HepG2 (cell line): ENCODE measurements around the gene MILR1. TPM values are rescaled to one million over a fixed set of nuclear protein-coding genes. Genes with fewer than 3 reads are reported as not detected.
"Not testable (repeated sequence)": the region's sequence is repeated elsewhere in the genome, so short reads cannot be mapped to it uniquely, and the experiment has no call there.

Source experiments
- ATAC-seq: fragments of 200-7000 bp; cut with Tn5 transposase; 3 replicates; pipeline ENCODE4 v1.9.1; 2020; ENCODE audit warnings: mild to moderate bottlenecking, moderate library complexity
- BruUV-seq: library from RNA; stranded (reverse); fragments of 400-500 nt; replicated peaks from 2 replicates; lab custom pipeline; 2021; lab: Mats Ljungman, UMichigan
- CTCF ChIA-PET: fragments of 300-600 bp; formaldehyde crosslinking; extraction: SDS; loops from one replicate; lab custom pipeline; 2021; ENCODE audit warnings: low total read pairs, inconsistent platforms, low intra/inter-chr PET ratio; lab: Yijun Ruan, JAX
- POLR2A ChIA-PET: fragments of 350-600 bp; sonication (Branson Sonifier 250); formaldehyde crosslinking; loops from one replicate; lab custom pipeline; 2020; ENCODE audit warnings: antibody characterized with exemption, inconsistent platforms; lab: Yijun Ruan, JAX
- DNase-seq: peaks from one replicate; pipeline ENCODE4 v3.0.0-alpha.2; 2015; ENCODE audit warnings: low spot score
- FAIRE-seq: peaks from 3 replicates; lab custom pipeline; 2011; peaks lifted over from hg19 to GRCh38; lab: Jason Lieb, UNC
- H2AFZ ChIP-seq: one replicate; pipeline ENCODE4 v1.6.1; 2011; ENCODE audit warnings: low read length, inconsistent platforms
- H3K27ac ChIP-seq: fragments of 300-600 bp; 3 replicates; pipeline ENCODE4 v1.8.0; 2011; ENCODE audit warnings: mixed run types, mild to moderate bottlenecking, mixed read lengths, low read length, inconsistent platforms; ENCODE audit not compliant: insufficient read depth; ENCODE audit errors: extremely low read length
- H3K27me3 ChIP-seq, 2 experiments: fragments of 200-600 bp in 1 of 2; 2 replicates in 1 of 2; 3 replicates in 1 of 2; pipeline versions ENCODE4 v1.6.0 to v1.8.0; 2011; ENCODE audit warnings: low read length in 2 of 2, mild to moderate bottlenecking in 2 of 2, moderate library complexity in 2 of 2, inconsistent platforms in 1 of 2; ENCODE audit not compliant: insufficient read depth in 2 of 2, control insufficient read depth in 1 of 2
- H3K36me3 ChIP-seq, 2 experiments: fragments of 200-600 bp in 1 of 2; replicated peaks in 1 of 2; 2 replicates in 1 of 2; 3 replicates in 1 of 2; pipeline versions ENCODE4 v1.5.1 to v1.8.0; 2011; ENCODE audit warnings: low read length in 2 of 2, inconsistent platforms in 1 of 2; ENCODE audit not compliant: insufficient read depth in 2 of 2, control insufficient read depth in 1 of 2
- H3K4me1 ChIP-seq: 2 replicates; pipeline ENCODE4 v1.5.1; 2012; ENCODE audit warnings: low read length, inconsistent platforms; ENCODE audit not compliant: insufficient read depth
- H3K4me2 ChIP-seq: 2 replicates; pipeline ENCODE4 v1.6.0; 2011; ENCODE audit warnings: low read depth, low read length, inconsistent platforms
- H3K4me3 ChIP-seq, 3 experiments: fragments of 200-600 bp in 1 of 3; sonication (generic), shearing (Covaris generic) in 1 of 3; replicated peaks in 1 of 3; 2 replicates each; pipeline ENCODE4 v1.5.1; 2011 to 2016; ENCODE audit warnings: low read length in 3 of 3, inconsistent platforms in 2 of 3, low read depth in 2 of 3, mild to moderate bottlenecking in 2 of 3, control low read depth in 1 of 3, mixed read lengths in 1 of 3; ENCODE audit not compliant: insufficient read depth in 1 of 3
- H3K79me2 ChIP-seq: one replicate; pipeline ENCODE4 v1.6.1; 2011; ENCODE audit warnings: low read length, inconsistent platforms; ENCODE audit not compliant: insufficient read depth
- H3K9ac ChIP-seq: 2 replicates; pipeline ENCODE4 v1.6.0; 2011; ENCODE audit warnings: mild to moderate bottlenecking, low read depth, low read length, inconsistent platforms; ENCODE audit not compliant: insufficient read depth
- H3K9me3 ChIP-seq: 2 replicates; pipeline ENCODE4 v1.5.1; 2012; ENCODE audit warnings: mild to moderate bottlenecking, low read length
- H4K20me1 ChIP-seq: 2 replicates; pipeline ENCODE4 v1.6.0; 2011; ENCODE audit warnings: inconsistent platforms, mild to moderate bottlenecking, low read length, moderate library complexity; ENCODE audit not compliant: insufficient read depth
- CAMTA2 ChIP-seq: sonication (generic); formaldehyde crosslinking; IDR thresholded peaks from 2 replicates; pipeline ENCODE4 v1.4.0; 2020; ENCODE audit warnings: mild to moderate bottlenecking, missing genetic modification reagents, borderline replicate concordance
- KDM2A ChIP-seq: sonication (generic); formaldehyde crosslinking; IDR thresholded peaks from 2 replicates; pipeline ENCODE4 v1.4.0; 2020; ENCODE audit warnings: low read depth, missing genetic modification reagents, borderline replicate concordance
- WGBS: methylation state at CpG from one replicate; pipeline ENCODE4 v1.1.6; 2017; ENCODE audit warnings: low lambda C conversion rate; 5-methylcytosine and 5-hydroxymethylcytosine counted together
- in situ Hi-C: cut with HindIII; loops from 2 replicates; pipeline ENCODE4 v1.10.0; 2017; ENCODE audit warnings: low pct_unique_long_range_greater_than_20kb; ENCODE audit not compliant: extremely low pct_ligation_motif_present
- intact Hi-C: fragments of 100-400 bp; cut with micrococcal nuclease; formaldehyde crosslinking; loops from one replicate; pipeline ENCODE4 v1.10.0; 2022; ENCODE audit not compliant: unreplicated experiment
- polyA plus RNA-seq, 8 experiments: library from polyadenylated mRNA; depleted of rRNA in 3 of 8; stranded (reverse) in 7 of 8; unstranded in 1 of 8; fragments of >200 nt; fragmentation: Illumina TruSeq in 4 of 8; extraction: Trizol in 4 of 8; gene quantifications; 2 replicates each; pipeline versions ENCODE4 v1.2.1 to v1.2.3, GENCODE V29; 2011 to 2016; ENCODE audit warnings: low read depth in 4 of 8, missing spikeins in 1 of 8, mixed read lengths in 1 of 8; ENCODE audit not compliant: insufficient read depth in 1 of 8
- total RNA-seq, 5 experiments: library from RNA; depleted of rRNA; stranded (reverse); fragments of >200 nt; fragmentation: Illumina TruSeq; extraction: Trizol; gene quantifications; 2 replicates each; pipeline ENCODE4 v1.2.3, GENCODE V29; 2016; ENCODE audit warnings: low read depth in 1 of 5

The MILR1 gene
- total and polyA plus RNA-seq, 2 of the 13 experiments (the other 11 are each of a cell fraction or from before 2014, with no cell fraction given) = 0.27 to 1.7 TPM

DNA sequence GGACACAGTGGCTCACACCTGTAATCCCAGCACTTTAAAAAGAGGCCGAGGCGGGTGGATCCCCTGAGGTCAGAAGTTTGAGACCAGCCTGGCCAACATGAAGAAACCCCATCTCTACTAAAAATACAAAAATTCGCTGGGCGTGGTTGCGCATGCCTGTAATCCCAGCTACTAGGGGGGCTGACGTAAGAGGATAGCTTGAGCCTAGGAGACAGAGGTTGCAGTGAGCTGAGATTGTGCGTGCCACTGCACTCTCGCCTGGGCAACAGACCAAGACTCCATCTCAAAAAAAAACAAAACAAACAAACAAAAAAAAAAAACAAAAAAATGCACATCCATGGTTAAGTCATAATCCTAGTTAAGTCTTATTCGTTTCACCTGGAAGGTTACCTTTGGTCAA, 26.8 kb upstream of the MILR1 start:
- 41% methylated on average over 9 of the region's 9 CpGs for WGBS
- in situ Hi-C loops = loop anchor here (5.0 kb wide), 1 partner anchor 70 kb away; no protein-coding TSS in a partner anchor
- CTCF ChIA-PET = interaction anchor here (1.2 to 7.9 kb wide), 2 partner anchors 101 to 114 kb away, joined by 3 to 130 read pairs; no protein-coding TSS in a partner anchor

DNA sequence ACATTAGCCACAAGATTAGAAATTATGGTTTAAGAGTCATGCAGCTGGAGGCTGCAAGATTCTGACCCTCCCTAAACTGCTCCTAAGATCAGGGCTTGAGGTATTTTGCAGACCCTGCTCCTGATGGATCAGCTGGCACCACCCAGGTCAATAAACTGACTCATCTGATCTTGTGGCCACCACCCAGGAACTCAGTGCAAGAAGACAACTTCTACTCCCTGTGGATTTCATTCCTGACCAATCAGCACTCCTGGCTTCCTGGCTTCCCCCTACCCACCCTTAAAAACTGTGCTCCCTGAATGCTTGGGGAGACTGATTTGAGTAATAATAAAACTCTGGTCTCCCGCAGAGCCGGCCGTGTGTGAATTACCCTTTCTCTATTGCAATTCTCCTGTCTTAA, 25.0 kb upstream of the MILR1 start:
- Histone ChIP-seq H3K4me3 (no peak overlapping the region), H3K27ac (no peak overlapping the region), H3K36me3 (no peaks in the 10 kb centered on the region), H2AFZ (no peak overlapping the region), H3K27me3 (peaks cover 0 to 7% of the 10 kb centered on the region in 2 experiments; a peak in 2 of 5 replicates), H4K20me1 (no peaks in the 10 kb centered on the region; the same call in 1 of the 2 replicates), H3K4me1 (peaks cover 23% of the 10 kb centered on the region), H3K79me2 (no peaks in the 10 kb centered on the region), H3K9ac (no peak overlapping the region), H3K4me2 (no peak overlapping the region), H3K9me3 (no peaks in the 10 kb centered on the region)
- ATAC-seq (no peak), FAIRE-seq (no peak), DNase-seq (no peak)
- ChIA-PET POLR2A (no interaction called here), CTCF (interaction anchor here (7.9 kb wide), 1 partner anchor 115 kb away, joined by 130 read pairs; no protein-coding TSS in a partner anchor)
- intact Hi-C loops (no loop called here), in situ Hi-C loops (loop anchor here (5.0 kb wide), 1 partner anchor 68 kb away; no protein-coding TSS in a partner anchor)
- TF ChIP-seq CAMTA2 (CRISPR knock-in tag) = no peak
- BruUV-seq = no TSS peak
- 69% methylated on average over 3 of the region's 3 CpGs for WGBS

More for the DNA sequence above, 26.8 kb upstream of the MILR1 start:
- H3K4me2 ChIP-seq, H3K79me2 ChIP-seq, H3K4me3 ChIP-seq, BruUV-seq, H3K9me3 ChIP-seq, H3K27ac ChIP-seq, H3K9ac ChIP-seq, H4K20me1 ChIP-seq, POLR2A ChIA-PET, H3K36me3 ChIP-seq, FAIRE-seq, DNase-seq, H2AFZ ChIP-seq, intact Hi-C loops, ATAC-seq, H3K27me3 ChIP-seq: not testable (repeated sequence)
- 0 out of 2 replicates have a peak, but pooled peaks have one; percentile 23 for TF ChIP-seq KDM2A (CRISPR knock-in tag)
- H3K4me1 ChIP-seq = peaks cover 31% of the 10 kb centered on the region
